ENCODE measurements around the gene NRXN3.

The NRXN3 gene

GRCh38 chr14:79820866-79821535 is 1650.8 kb downstream of the NRXN3 start:
- DNase-seq, result no peak

GRCh38 chr14:79822034-79822433 is 1651.9 kb downstream of the NRXN3 start:
- DNase-seq, result no peak

GRCh38 chr14:79825046-79825521 is 1654.9 kb downstream of the NRXN3 start:
- DNase-seq, result no peak

GRCh38 chr14:79826362-79826761 is 1656.2 kb downstream of the NRXN3 start:
- no peak for DNase-seq

GRCh38 chr14:79829405-79830166 is 1659.4 kb downstream of the NRXN3 start:
- no peak for DNase-seq

- no peak for DNase-seq
Measured at GRCh38 chr14:79831195-79831892, 1661.2 kb downstream of the NRXN3 start.

- DNase-seq, result no peak
Measured at GRCh38 chr14:79833781-79834180, 1663.6 kb downstream of the NRXN3 start.

GRCh38 chr14:79834868-79835267 is 1664.7 kb downstream of the NRXN3 start:
- no peak for DNase-seq

- DNase-seq, result no peak
Measured at GRCh38 chr14:79836577-79836976, 1666.4 kb downstream of the NRXN3 start.

- DNase-seq, result no peak
Measured at GRCh38 chr14:79837699-79838098, 1667.5 kb downstream of the NRXN3 start.

- DNase-seq, result no peak
Measured at GRCh38 chr14:79840103-79840502, 1669.9 kb downstream of the NRXN3 start.

GRCh38 chr14:79840831-79841230 is 1670.7 kb downstream of the NRXN3 start:
- DNase-seq, result no peak

- DNase-seq, result no peak
Measured at GRCh38 chr14:79841433-79841832, 1671.3 kb downstream of the NRXN3 start.

- DNase-seq, result no peak
Measured at GRCh38 chr14:79842270-79842669, 1672.1 kb downstream of the NRXN3 start.

- DNase-seq, result no peak
Measured at GRCh38 chr14:79852950-79853744, 1683.0 kb downstream of the NRXN3 start.

GRCh38 chr14:79855789-79856188 is 1685.6 kb downstream of the NRXN3 start:
- DNase-seq, result no peak

GRCh38 chr14:79856381-79856780 is 1686.2 kb downstream of the NRXN3 start:
- DNase-seq, result no peak

GRCh38 chr14:79861111-79861510 is 1690.9 kb downstream of the NRXN3 start:
- no peak for DNase-seq

GRCh38 chr14:79862045-79862444 is 1691.9 kb downstream of the NRXN3 start:
- DNase-seq, result no peak

GRCh38 chr14:79871136-79871535 is 1701.0 kb downstream of the NRXN3 start:
- DNase-seq, result no peak

- DNase-seq, result no peak
Measured at GRCh38 chr14:79878229-79878628, 1708.1 kb downstream of the NRXN3 start.

GRCh38 chr14:79878785-79879184 is 1708.6 kb downstream of the NRXN3 start:
- no peak for DNase-seq

- DNase-seq, result no peak
Measured at GRCh38 chr14:79881299-79881698, 1711.1 kb downstream of the NRXN3 start.

Data from CD4-positive, alpha-beta T cell treated with Interleukin-10 for 1 hour (primary cell).